Endodermal cell (in vitro differentiated cells): ENCODE data around the gene ZNF611. TPM values are rescaled to one million over a fixed set of nuclear protein-coding genes. Genes with fewer than 3 reads are reported as not detected.
"Not testable (repeated sequence)": the region's sequence is repeated elsewhere in the genome, so short reads cannot be mapped to it uniquely, and the experiment has no call there.

Source experiments
- DNase-seq: peaks from one replicate; pipeline ENCODE4 v3.0.0-alpha.2; 2017
- H3K27ac ChIP-seq: 2 replicates; pipeline ENCODE4 v1.5.1; 2013; ENCODE audit warnings: mild to moderate bottlenecking, low read depth, low read length, moderate library complexity
- H3K27me3 ChIP-seq: 2 replicates; pipeline ENCODE4 v1.6.1; 2013; ENCODE audit warnings: mild to moderate bottlenecking, low read length, moderate library complexity; ENCODE audit not compliant: insufficient read depth, control insufficient read depth, poor library complexity, severe bottlenecking
- H3K36me3 ChIP-seq: 2 replicates; pipeline ENCODE4 v1.7.0; 2013; ENCODE audit warnings: mild to moderate bottlenecking, low read length, moderate library complexity; ENCODE audit not compliant: control insufficient read depth, insufficient read depth
- H3K4me1 ChIP-seq: one replicate; pipeline ENCODE4 v1.7.0; 2013; ENCODE audit warnings: low read length; ENCODE audit not compliant: control insufficient read depth, insufficient read depth
- H3K4me3 ChIP-seq: 2 replicates; pipeline ENCODE4 v1.5.1; 2013; ENCODE audit warnings: mild to moderate bottlenecking, low read length, moderate library complexity
- H3K9ac ChIP-seq: 2 replicates; pipeline ENCODE4 v1.6.1; 2013; ENCODE audit warnings: mild to moderate bottlenecking, low read length, moderate library complexity; ENCODE audit not compliant: poor library complexity, severe bottlenecking; ENCODE audit errors: extremely low read depth
- H3K9me3 ChIP-seq: 2 replicates; pipeline ENCODE4 v1.6.1; 2013; ENCODE audit warnings: mild to moderate bottlenecking, low read length, moderate library complexity; ENCODE audit not compliant: control insufficient read depth
- H3K27ac Mint-ChIP-seq: 2 replicates; pipeline ENCODE4 v1.8.0; 2020; ENCODE audit warnings: mixed read lengths
- H3K27me3 Mint-ChIP-seq: 2 replicates; pipeline ENCODE4 v1.8.0; 2021; ENCODE audit warnings: mild to moderate bottlenecking, mixed read lengths; ENCODE audit not compliant: insufficient read depth
- H3K36me3 Mint-ChIP-seq: 2 replicates; pipeline ENCODE4 v1.8.0; 2020; ENCODE audit warnings: low read depth, mixed read lengths
- H3K4me1 Mint-ChIP-seq: 2 replicates; pipeline ENCODE4 v1.8.0; 2020; ENCODE audit warnings: mixed read lengths
- H3K4me3 Mint-ChIP-seq: 2 replicates; pipeline ENCODE4 v1.8.0; 2020; ENCODE audit warnings: mild to moderate bottlenecking, moderate library complexity, mixed read lengths
- H3K9me3 Mint-ChIP-seq: 2 replicates; pipeline ENCODE4 v1.8.0; 2020; ENCODE audit warnings: mild to moderate bottlenecking, mixed read lengths
- WGBS, 2 experiments: methylation state at CpG; one replicate each; pipeline versions ENCODE4 v1.1.5 to v1.1.7; 2013; ENCODE audit warnings: missing lambda C conversion rate in 2 of 2, mixed read lengths in 1 of 2; ENCODE audit not compliant: insufficient coverage in 1 of 2, insufficient read length in 1 of 2; 5-methylcytosine and 5-hydroxymethylcytosine counted together
- long read RNA-seq, 4 experiments: library from polyadenylated mRNA in 2 of 4; library from RNA in 1 of 4; library from capped mRNA in 1 of 4; stranded (forward) in 3 of 4; unstranded in 1 of 4; transcript quantifications; one replicate each; pipeline ENCODE4 v2.0.0, GENCODE V29; 2020 to 2021; ENCODE audit warnings: inconsistent platforms in 1 of 4
- polyA plus RNA-seq, 2 experiments: library from polyadenylated mRNA; stranded (reverse); fragments of 50-300 nt; gene quantifications; one replicate each; pipeline ENCODE4 v1.2.3, GENCODE V29; 2013
- total RNA-seq, 2 donors: library from RNA; stranded (reverse); fragmentation: NEBNext Ultra II Directional in 1 of 2; extraction: Animal tissue kit (Norgen Biotek cat#: 25700) in 1 of 2; gene quantifications; 2 replicates in 1 of 2; 3 replicates in 1 of 2; pipeline ENCODE4 v1.2.1, GENCODE V29; 2021
- TF ChIP-seq, protein P1 (sequence below): fragments of 200-600 bp; sonication (generic); conservative IDR thresholded peaks from 2 replicates; pipeline ENCODE4 v1.5.0; 2021; ENCODE audit warnings: antibody characterized with exemption, mild to moderate bottlenecking

ZNF611 gene
- total RNA-seq = 100 to 1,000 TPM in 1 of 2 donors, 10 to 100 TPM in 1; 96.9 to 136 TPM
- 12.4 TPM for polyA plus RNA-seq (2013, experiment 1 of 2)
- 15.0 TPM for polyA plus RNA-seq (2013, experiment 2 of 2)
- long read RNA-seq, experiment 1, partial matches to known transcripts = 0 of 2 reads
- long read RNA-seq, experiment 1, other reads (novel, unspliced or antisense) = 2 of 2 reads
- long read RNA-seq, experiment 2, full-length matches to known transcripts = 8 of 31 reads
- long read RNA-seq, experiment 2, partial matches to known transcripts = 0 of 31 reads
- long read RNA-seq, experiment 2, other reads (novel, unspliced or antisense) = 23 of 31 reads
- long read RNA-seq, experiment 3, full-length matches to known transcripts = 44 of 120 reads
- long read RNA-seq, experiment 3, partial matches to known transcripts = 7 of 120 reads
- long read RNA-seq, experiment 3, other reads (novel, unspliced or antisense) = 69 of 120 reads
- long read RNA-seq, experiment 4, full-length matches to known transcripts = 1 of 26 reads
- long read RNA-seq, experiment 4, partial matches to known transcripts = 0 of 26 reads
- long read RNA-seq, experiment 4, other reads (novel, unspliced or antisense) = 25 of 26 reads

DNA sequence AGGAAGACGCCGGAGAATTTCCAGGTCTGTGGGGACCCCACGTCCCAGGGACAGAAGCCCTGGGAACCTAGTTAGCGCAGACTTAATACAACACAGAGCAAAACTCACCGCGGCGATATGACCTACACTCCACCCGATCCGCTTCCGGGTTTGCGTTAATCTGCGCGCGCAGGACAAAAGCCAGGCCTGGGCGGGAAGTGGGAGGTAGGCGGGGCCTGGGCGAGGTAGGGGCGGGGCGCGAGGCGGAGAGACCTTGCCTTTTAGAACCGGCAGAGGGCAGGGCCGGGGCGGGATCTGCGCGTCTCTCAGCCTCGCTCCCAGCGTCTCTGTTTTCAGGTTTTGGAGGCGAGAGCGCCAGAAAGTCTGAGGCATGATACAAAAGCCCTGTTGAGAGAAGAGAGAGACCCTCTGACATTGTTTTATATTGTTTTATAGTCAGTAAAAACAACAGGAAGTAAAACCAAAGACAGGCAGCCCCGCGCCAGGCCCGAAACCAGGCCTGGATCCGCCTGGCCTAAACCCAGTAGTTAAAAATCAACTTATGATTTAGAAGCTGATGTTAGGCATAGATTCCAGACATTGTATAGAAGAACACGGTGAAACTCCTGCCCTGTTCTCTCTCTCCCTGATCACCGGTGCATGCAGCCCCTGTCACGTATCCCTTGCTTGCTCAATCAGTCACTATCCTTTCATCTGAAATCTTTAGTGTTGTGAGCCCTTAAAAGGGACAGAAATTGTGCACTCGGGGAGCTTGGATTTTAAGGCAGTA, at the start of gene ZNF611:
TSS of gene ZNF611 (minus strand) at position 152 of the 769 bp plus-strand sequence. CDS start 19,150 bp downstream, outside the sequence.
- peaks cover 29% of the 10 kb centered on the region for H3K4me1 Mint-ChIP-seq
- peaks cover 16% of the 10 kb centered on the region for H3K9me3 ChIP-seq
- peak within 1 kb of the TSS; percentile 92 for H3K27ac ChIP-seq
- no peaks in the 10 kb centered on the region for H3K27me3 Mint-ChIP-seq
- peaks cover 7% of the 10 kb centered on the region for H3K4me1 ChIP-seq
- WGBS, 2 experiments = 11 to 17% methylated on average over 23 to 38 of the region's 38 CpGs
- H3K4me3 Mint-ChIP-seq = peak within 1 kb of the TSS; percentile 77
- TF ChIP-seq, protein P1, sequence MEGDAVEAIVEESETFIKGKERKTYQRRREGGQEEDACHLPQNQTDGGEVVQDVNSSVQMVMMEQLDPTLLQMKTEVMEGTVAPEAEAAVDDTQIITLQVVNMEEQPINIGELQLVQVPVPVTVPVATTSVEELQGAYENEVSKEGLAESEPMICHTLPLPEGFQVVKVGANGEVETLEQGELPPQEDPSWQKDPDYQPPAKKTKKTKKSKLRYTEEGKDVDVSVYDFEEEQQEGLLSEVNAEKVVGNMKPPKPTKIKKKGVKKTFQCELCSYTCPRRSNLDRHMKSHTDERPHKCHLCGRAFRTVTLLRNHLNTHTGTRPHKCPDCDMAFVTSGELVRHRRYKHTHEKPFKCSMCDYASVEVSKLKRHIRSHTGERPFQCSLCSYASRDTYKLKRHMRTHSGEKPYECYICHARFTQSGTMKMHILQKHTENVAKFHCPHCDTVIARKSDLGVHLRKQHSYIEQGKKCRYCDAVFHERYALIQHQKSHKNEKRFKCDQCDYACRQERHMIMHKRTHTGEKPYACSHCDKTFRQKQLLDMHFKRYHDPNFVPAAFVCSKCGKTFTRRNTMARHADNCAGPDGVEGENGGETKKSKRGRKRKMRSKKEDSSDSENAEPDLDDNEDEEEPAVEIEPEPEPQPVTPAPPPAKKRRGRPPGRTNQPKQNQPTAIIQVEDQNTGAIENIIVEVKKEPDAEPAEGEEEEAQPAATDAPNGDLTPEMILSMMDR = peak; percentile 85
- H3K36me3 ChIP-seq = peaks cover 12% of the 10 kb centered on the region
- H3K9ac ChIP-seq = peak within 1 kb of the TSS; percentile 88
- peak within 1 kb of the TSS; percentile 98 for H3K4me3 ChIP-seq
- peaks cover 11% of the 10 kb centered on the region for H3K9me3 Mint-ChIP-seq
- peak within 1 kb of the TSS; percentile 100 for H3K27ac Mint-ChIP-seq
- peaks cover 21% of the 10 kb centered on the region for H3K36me3 Mint-ChIP-seq
- H3K27me3 ChIP-seq = no peaks in the 10 kb centered on the region
- DNase-seq = peak; percentile 99

DNA sequence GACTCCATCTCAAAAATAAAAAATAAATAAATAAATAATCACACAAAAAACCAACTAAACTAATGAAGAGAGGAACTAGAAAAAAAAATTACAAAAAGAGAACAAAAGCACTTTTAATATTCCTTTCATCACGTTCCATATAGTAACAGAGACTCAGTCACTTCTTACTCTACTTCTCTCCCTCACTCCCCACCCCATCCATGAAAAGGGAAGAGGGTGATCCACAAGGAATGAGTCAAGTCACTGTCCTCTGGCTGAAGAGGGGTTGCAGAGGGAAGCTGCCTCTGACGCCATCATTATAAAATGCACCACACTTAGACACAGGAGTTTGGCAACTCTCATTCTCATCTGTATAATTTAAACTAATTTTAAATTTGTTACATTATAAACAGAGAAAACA, 48.0 kb upstream of the ZNF611 start:
- not testable (repeated sequence) for DNase-seq, H3K4me3 Mint-ChIP-seq
- WGBS, 2 experiments = 80% methylated on average over 1 of the region's 2 CpGs; no CpG with 5 or more reads in 1 of the 2 experiments

DNA sequence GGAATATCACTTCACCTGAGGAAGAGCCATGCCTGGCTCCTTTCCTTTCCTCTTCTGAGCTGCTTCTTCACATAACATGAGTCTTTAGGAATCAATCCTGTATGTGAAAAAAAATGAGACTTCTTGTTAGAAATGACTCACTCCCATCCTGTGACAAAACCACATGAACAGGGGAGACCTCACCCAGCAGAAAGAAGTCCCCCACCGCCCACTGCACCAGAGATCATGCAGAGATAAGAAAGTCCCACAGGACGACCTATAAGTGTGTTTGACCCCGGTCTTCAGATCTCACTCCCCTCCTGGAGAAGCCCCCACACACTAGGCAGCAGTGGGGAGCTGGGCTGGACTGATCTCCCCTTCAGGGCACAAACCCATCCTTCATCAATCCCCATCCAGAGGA, 44.0 kb upstream of the ZNF611 start:
- peaks cover 63% of the 10 kb centered on the region for H3K36me3 Mint-ChIP-seq
- Histone ChIP-seq H3K36me3 (peaks cover 24% of the 10 kb centered on the region), H3K27ac (no peak overlapping the region), H3K9ac (no peak overlapping the region), H3K4me1 (no peaks in the 10 kb centered on the region), H3K9me3 (no peaks in the 10 kb centered on the region), H3K4me3 (no peak overlapping the region), H3K27me3 (no peaks in the 10 kb centered on the region)
- TF ChIP-seq, protein P1 = no peak
- H3K4me3 Mint-ChIP-seq = no peak overlapping the region
- no peak for DNase-seq
- H3K9me3 Mint-ChIP-seq = no peaks in the 10 kb centered on the region
- no peaks in the 10 kb centered on the region for H3K4me1 Mint-ChIP-seq
- 87 to 96% methylated on average over 3 of the region's 3 CpGs for WGBS, 2 experiments
- no peaks in the 10 kb centered on the region for H3K27me3 Mint-ChIP-seq
- no peak overlapping the region for H3K27ac Mint-ChIP-seq

More for the DNA sequence above, 48.0 kb upstream of the ZNF611 start:
- not testable (repeated sequence) for H3K27ac ChIP-seq, H3K4me3 ChIP-seq, H3K9me3 Mint-ChIP-seq, H3K4me1 ChIP-seq, H3K27me3 ChIP-seq, H3K27ac Mint-ChIP-seq, H3K9ac ChIP-seq, H3K27me3 Mint-ChIP-seq, H3K9me3 ChIP-seq
- H3K36me3 ChIP-seq = peaks cover 13% of the 10 kb centered on the region
- Mint-ChIP-seq H3K4me1 (peaks cover 16% of the 10 kb centered on the region), H3K36me3 (peaks cover 40% of the 10 kb centered on the region)

DNA sequence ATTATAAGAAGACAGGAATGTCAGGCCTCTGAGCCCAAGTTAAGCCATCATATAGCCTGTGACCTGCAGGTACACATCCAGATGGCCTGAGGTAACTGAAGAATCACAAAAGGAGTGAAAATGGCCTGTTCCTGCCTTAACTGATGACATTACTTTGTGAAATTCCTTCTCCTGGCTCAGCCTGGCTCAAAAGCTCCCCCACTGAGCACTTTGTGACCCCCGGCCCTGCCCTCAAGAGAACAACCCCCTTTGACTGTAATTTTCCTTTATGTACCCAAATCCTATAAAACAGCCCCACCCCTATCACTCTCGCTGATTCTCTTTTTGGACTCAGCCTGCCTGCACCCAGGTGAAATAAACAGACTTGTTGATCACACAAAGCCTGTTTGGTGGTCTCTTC, 21.6 kb upstream of the ZNF611 start:
- H3K4me1 ChIP-seq, H3K36me3 ChIP-seq, H3K9ac ChIP-seq, H3K4me3 ChIP-seq, H3K27me3 ChIP-seq, H3K27ac ChIP-seq, H3K4me3 Mint-ChIP-seq, H3K27me3 Mint-ChIP-seq: not testable (repeated sequence)
- peaks cover 25% of the 10 kb centered on the region for H3K36me3 Mint-ChIP-seq
- peak; percentile 64 for DNase-seq
- peaks cover 31% of the 10 kb centered on the region for H3K9me3 Mint-ChIP-seq
- peak overlapping the region; percentile 29 for H3K27ac Mint-ChIP-seq
- peaks cover 49% of the 10 kb centered on the region for H3K9me3 ChIP-seq
- H3K4me1 Mint-ChIP-seq = peaks cover 41% of the 10 kb centered on the region
- 58 to 76% methylated on average over 2 of the region's 2 CpGs for WGBS, 2 experiments
